Measurements from ENCODE around the gene DNAI2.
A peak's percentile ranks its signal among the peaks of the same experiment; 100 is the strongest.

The DNAI2 gene

DNA sequence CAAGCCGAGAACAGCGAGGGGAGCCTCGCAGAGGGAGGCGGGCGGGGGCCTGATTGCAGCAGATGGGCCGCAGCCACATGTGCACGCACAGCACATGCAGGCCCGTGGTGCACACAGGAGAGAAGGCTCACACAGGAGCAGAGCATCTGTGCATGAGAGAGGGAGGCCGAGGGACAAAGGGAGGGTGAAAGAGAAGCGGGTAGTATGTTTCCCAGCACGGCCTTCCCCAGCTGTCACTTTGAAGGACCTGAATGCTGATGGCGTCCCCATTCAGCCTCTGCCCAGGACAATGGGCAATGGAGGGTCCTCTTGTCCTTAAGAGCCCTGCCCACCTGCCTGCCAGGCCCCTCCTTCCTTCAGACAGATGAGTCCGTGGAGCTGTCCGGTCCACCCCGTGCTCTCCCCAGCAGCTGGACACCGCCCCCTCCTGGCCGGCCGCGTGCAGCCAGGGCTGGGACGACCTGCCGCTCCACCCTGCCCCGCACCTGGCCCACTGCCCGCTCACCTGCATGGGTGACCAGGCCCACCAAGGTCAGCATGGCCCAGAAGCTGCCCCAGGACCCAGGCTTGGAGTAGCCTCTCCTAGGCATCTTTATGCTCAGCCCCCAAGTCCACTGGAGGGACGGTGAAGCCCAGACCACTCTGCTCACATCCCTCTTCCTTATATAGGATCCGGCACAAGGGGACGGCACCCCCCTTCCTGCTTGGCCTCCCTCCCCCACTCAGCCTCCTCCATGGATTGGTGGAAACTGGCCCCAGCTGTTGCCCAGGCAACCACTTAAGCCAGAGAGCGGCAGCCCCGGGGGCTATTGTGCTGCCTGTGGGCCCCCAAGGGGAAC, 87.4 kb downstream of the DNAI2 start, which contains the start of gene BTBD17:
TSS of gene BTBD17 (minus strand) at position 639 of the 839 bp plus-strand sequence. CDS start at position 590, 49 bp downstream.
- peak in 1 of 3 donors; percentile 33 for DNase-seq (ENCODE audit: low read depth in 3 of 3)

DNA sequence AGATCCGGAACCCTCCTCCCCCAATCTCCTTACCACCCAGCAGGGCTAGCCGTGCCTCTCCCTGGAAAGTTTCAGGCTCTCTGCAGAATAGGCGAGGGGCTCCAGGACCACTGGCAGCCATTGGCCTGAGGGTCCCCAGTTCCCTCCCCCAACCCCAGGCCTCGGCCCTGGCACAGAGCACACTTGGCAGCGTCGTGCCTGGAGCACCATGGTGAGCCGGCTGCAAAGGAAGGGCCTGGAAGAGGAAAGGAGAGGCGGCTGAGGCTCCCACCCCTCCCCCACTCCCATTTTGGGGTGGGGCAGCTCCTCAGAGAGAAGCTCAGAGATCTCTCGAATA, 88.0 kb downstream of the DNAI2 start:
- DNase-seq (ENCODE audit: low read depth in 3 of 3), result no peak

DNA sequence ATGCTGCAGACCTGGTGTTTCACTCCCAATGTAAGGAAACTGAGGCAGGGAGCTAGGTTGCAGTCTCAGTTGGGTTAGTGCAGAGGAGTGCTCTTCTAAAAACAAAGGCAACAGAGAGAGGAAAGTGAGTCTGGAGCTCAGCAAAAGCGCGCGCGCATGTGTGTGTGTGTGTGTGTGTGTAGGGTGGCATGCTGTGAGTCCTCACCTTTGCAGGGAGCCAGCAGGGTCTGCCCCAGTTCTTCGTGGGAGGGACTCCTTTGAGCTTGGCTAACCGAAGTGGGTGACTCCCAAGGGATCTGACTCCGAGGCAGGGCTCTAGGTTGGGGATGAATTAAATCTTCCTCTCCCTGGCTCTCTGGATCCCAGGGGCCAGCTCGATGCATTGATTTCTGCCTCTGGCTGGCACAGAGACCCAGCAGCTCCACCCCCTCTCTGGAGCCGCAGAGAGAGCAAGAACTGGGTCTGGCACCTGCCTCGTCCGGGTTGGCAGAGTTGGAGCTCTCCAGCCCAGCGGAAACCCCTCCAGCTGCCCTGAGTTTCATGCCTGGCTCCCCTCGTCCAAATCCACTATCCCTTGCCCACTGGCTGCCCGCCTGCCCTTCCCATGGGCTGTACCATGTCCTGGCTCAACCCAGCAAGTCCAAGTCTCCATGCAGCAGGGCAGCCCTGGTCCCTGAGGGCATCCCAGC, 88.9 kb downstream of the DNAI2 start:
- DNase-seq (ENCODE audit: low read depth in 3 of 3), result no peak

Data from stimulated activated CD4-positive, alpha-beta T cell treated with anti-CD3 and anti-CD28 coated beads, TNF-alpha, amount 100 ng/mL, for 48 hours (primary cell).